H1 (cell line): ENCODE results near the gene CCDC106. TPM values are rescaled to one million over a fixed set of nuclear protein-coding genes. Genes with fewer than 3 reads are reported as not detected.

Source experiments
- ATF2 ChIP-seq: IDR thresholded peaks from 2 replicates; pipeline ENCODE4 v1.6.1; 2012; ENCODE audit warnings: low read length, inconsistent platforms
- CBX8 ChIP-seq: fragments of 300-800, 300-1000 bp; sonication (generic); IDR thresholded peaks from 2 replicates; pipeline ENCODE4 v1.7.1; 2016; ENCODE audit warnings: low read depth, low read length, borderline replicate concordance
- polyA plus RNA-seq, 7 experiments: library from polyadenylated mRNA; depleted of rRNA in 3 of 7; stranded (reverse) in 5 of 7; unstranded in 2 of 7; fragments of >200 nt in 5 of 7; fragments of 200-250 nt in 2 of 7; gene quantifications; 1 replicate in 5 of 7; 2 replicates in 1 of 7; 4 replicates in 1 of 7; pipeline versions ENCODE4 v1.2.1 to v1.2.3, GENCODE V29; 2011 to 2013; ENCODE audit warnings: missing spikeins in 2 of 7, mixed read lengths in 2 of 7
- total RNA-seq: library from RNA; stranded (reverse); fragmentation: NEBNext Ultra II Directional; extraction: Animal tissue kit (Norgen Biotek cat#: 25700); gene quantifications from 2 replicates; pipeline ENCODE4 v1.2.1, GENCODE V29; 2021

Gene CCDC106
- total and polyA plus RNA-seq, 2 of the 8 experiments (the other 6 are each of a cell fraction or from before 2014, with no cell fraction given): 12.0 to 20.1 TPM

GRCh38 chr19:55676383-55676782 is 28.4 kb downstream of the CCDC106 start (continued):
- no peak for TF ChIP-seq ATF2
- no peak for TF ChIP-seq CBX8
- TF ChIP-seq, all 59 proteins: peak for 0
